HG02852 (cell line): Measurements from ENCODE around the gene CDCA8.

Experiments
- ATAC-seq: cut with Tn5 transposase; IDR thresholded peaks from one replicate; pipeline ENCODE4 v1.9.1; 2021; ENCODE audit warnings: mild to moderate bottlenecking, moderate library complexity; ENCODE audit not compliant: unreplicated experiment

Gene CDCA8

DNA sequence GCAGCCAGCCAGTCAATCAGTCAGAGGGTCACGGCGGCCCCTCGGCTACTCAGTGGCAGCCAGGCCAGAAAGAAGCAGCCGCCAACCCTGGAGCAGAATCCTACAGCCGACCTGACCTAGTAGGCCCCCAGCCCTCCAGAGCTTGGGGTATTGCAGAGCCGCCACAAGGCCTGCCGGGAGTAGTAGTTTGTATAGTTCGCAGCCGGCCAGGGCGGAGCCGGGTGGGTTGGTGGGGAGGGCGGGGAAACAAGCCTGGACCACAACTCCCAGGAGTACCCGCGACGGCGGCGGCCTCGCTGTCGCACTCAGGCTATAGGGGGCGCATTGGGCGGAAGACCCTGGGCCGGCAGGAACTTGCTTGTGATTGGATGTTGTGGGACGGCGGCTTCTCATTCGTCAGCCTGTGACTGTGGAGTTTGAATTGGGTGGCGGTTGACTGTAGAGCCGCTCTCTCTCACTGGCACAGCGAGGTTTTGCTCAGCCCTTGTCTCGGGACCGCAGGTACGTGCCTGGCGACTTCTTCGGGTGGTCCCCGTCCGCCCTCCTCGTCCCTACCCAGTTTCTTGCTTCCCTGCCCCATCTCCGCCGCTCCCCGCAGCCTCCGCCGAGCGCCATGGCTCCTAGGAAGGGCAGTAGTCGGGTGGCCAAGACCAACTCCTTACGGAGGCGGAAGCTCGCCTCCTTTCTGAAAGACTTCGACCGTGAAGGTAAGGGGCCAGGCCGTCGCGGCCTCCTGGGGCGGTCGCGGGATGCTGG, at the start of gene CDCA8:
Gene CDCA8 (plus strand): TSS at position 439 of the 756 bp plus-strand sequence. CDS start 175 bp downstream, at position 614.
- ATAC-seq = peak; percentile 88

GRCh38 chr1:37647281-37647680, 45.0 kb upstream of the CDCA8 start:
- ATAC-seq = no peak

- no peak for ATAC-seq
These were observed 42.1 kb upstream of the CDCA8 start for GRCh38 chr1:37650173-37650572.

GRCh38 chr1:37650721-37651120, 41.6 kb upstream of the CDCA8 start:
- ATAC-seq = no peak

- no peak for ATAC-seq
These were observed 40.5 kb upstream of the CDCA8 start for GRCh38 chr1:37651803-37652202.

GRCh38 chr1:37652976-37653375, 39.3 kb upstream of the CDCA8 start:
- no peak for ATAC-seq

DNA sequence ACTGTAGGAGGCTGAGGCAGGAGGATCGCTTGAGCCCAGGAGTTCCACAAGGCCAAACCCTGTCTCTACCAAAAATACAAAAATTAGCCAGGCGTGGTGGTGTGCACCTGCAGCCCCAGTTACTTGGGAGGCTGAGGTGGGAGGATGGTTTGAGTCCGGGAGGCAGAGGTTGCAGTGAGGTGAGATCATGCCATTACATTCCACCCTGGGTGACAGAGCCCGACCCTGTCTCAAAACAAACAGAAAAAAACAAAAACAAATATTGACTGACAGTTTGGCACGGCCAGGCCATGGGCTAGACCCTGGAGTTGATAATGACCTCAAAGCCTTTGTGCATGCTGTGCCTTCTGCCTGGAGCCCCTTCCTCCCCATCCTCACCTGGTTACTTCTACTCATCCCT, 38.4 kb upstream of the CDCA8 start:
- no peak for ATAC-seq

- no peak for ATAC-seq
These were observed 37.0 kb upstream of the CDCA8 start for GRCh38 chr1:37655274-37655673.

- ATAC-seq = no peak
These were observed 36.3 kb upstream of the CDCA8 start for GRCh38 chr1:37656026-37656425.

GRCh38 chr1:37656881-37657280, 35.4 kb upstream of the CDCA8 start:
- ATAC-seq = no peak

GRCh38 chr1:37657620-37658412, 34.5 kb upstream of the CDCA8 start:
- ATAC-seq = no peak

- no peak for ATAC-seq
These were observed 33.8 kb upstream of the CDCA8 start for GRCh38 chr1:37658486-37658885.

- ATAC-seq = no peak
These were observed 31.7 kb upstream of the CDCA8 start for GRCh38 chr1:37660664-37661063.

DNA sequence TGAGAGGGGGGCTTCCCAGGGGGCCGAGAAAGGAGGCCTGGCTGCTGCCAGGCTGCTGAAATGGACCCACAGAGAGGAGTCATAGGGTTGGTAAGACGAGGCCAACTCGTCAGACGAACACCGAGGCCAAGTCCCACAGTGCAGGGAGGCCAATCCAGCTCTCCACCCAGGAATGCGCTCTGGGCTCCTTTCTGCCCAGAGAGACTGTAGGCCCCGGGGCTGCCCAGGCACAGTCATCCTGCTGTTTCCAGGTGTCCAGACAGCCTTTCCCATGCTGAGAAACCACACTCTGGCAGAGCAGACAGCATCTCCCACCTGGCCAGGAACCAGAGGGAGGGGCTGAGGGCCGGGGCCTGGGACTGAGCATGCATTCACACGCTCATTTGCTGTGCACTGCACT, 30.9 kb upstream of the CDCA8 start:
- no peak for ATAC-seq

DNA sequence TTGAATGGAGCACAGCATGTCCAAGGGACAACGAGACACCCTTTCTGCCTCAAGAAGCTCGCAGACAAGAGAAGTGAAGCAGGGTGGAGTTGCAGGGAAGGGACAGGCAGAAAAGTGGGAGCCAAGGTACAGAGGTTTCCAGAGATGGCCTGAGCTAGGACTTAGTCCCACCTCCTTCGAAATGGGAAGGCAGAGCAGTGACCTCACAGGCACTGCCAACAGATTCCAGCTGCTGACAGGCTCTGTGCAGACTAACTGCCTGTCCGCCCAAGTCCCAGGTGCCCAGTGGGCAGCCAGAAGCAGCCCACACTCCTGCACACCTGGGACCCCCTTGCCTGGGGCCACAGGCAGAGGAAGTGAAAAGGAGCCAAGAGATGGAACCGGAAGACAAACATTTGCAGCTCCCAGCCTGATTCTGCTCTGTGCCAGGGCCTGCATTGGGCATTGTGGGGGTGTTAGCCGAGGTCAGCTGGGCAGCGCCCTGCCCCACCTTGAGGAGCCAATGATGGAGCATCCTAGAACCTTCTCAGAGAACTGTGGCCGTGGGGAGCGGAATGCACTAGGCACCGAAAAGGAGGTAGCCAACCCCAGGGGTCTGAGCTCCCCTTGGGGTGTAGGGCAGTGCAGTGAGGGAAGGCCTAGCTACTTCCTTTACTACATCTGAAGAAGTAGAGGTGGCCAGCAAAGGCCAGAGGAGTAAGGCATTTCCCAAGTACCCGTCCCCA, 30.1 kb upstream of the CDCA8 start:
- ATAC-seq = no peak

DNA sequence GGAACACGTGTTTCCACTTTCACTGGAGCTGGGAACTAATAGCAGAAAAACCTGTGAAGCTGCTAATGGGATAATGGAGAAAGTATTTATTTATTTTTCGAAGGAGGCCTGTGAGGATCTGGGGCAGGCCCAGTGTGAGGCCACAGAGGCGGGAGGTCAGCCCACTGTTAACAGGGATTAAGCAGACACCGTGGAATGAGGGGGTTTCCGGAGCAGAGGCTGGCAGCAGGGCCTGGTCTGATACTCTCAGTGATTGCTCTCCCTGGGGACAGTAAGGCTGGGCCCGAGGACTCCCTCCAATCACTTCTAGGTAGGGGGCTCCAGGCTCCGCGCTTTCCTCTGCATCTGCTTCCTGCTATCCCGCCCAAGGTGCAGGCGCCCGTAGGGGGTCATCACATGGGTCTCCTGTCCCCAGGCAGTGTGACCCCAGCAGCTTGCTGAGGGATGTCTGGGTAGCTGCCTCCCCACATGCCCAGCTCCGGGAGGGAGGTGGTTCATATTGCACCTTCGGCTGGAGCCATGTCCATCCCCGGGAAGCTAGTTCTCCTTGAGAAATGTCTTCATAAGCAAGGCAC, 28.8 kb upstream of the CDCA8 start:
- no peak for ATAC-seq

GRCh38 chr1:37666241-37666867, 26.0 kb upstream of the CDCA8 start:
- ATAC-seq = no peak

DNA sequence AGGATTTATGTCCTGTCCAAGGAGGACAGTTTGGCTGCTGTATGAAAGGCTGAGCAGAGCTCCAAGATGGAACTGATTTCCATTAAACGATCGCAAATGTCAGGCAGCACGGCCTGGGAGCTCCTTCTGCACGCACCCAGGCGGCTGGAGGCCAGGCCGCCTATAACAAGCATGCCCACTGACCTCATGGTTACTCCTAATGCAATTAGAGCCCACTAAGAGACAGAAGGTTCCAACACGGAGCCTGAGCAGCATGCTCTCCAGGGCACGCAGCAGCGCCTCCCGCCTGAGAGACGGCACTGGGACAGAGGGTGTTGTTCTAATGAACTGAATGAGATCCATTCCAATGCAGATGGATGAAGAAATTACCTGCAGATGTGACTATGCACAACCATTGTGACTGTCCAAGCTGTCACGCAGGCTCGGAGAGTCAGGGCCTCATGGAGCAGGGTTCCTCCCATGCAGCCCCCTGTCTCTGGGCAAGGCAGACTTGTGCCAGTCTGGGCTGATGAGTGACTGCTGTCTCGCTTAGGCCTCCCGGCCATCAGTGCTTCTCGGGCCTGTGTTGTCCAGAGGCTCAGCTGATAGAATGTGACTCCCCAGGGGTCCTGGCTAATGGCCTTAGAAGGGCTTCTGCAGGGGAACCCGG, 25.2 kb upstream of the CDCA8 start:
- no peak for ATAC-seq

GRCh38 chr1:37670133-37670532, 22.2 kb upstream of the CDCA8 start:
- ATAC-seq = no peak

DNA sequence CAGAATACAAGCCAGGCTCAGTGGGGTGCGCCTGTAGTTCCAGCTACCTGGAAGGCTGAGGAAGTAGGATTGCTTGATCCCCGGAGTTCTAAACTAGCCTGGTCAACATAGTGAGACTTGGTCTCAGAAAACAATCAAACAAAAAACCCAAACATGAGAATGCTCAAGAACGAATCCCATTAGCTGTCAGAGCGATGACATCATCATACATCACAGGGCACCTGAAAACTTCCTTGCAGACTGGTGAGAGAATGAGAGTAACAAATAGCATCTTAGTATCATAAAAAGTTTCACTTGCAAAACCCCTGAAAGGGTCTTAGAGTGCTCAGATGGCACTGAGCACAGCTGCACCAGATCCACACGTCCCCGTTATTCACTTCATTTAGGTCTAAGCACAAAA, 21.1 kb upstream of the CDCA8 start:
- no peak for ATAC-seq
